Germinal center (tissue), 1 donor: Measurements from ENCODE around the gene ZNF883.

ENCODE experiments used
- DNase-seq: peaks from one replicate; pipeline ENCODE4 v3.0.0; 2012; ENCODE audit warnings: mixed read lengths, low spot score

The ZNF883 gene

GRCh38 chr9:112917987-112918362 lies 94.0 kb downstream of the ZNF883 start:
- no peak for DNase-seq

- DNase-seq = no peak
Observed at GRCh38 chr9:112917047-112917986, 94.7 kb downstream of the ZNF883 start.

- no peak for DNase-seq
Observed at GRCh38 chr9:112914524-112914923, 97.5 kb downstream of the ZNF883 start.

- DNase-seq = no peak
Observed at GRCh38 chr9:112913326-112913725, 98.7 kb downstream of the ZNF883 start.

GRCh38 chr9:112912636-112913035 lies 99.4 kb downstream of the ZNF883 start:
- DNase-seq = no peak

GRCh38 chr9:112911736-112912135 lies 100.3 kb downstream of the ZNF883 start:
- no peak for DNase-seq
